GM23248 (cell line): ENCODE results near the gene ST6GAL1.

ENCODE experiments used
- EZH2 ChIP-seq: fragments of 200-600 bp; sonication (generic); IDR thresholded peaks from 2 replicates; pipeline ENCODE4 v1.6.1; 2018; ENCODE audit warnings: antibody characterized with exemption, mild to moderate bottlenecking; ENCODE audit not compliant: insufficient read depth, poor library complexity, severe bottlenecking
- EZH2phosphoT487 ChIP-seq: fragments of 200-600 bp; sonication (generic); IDR thresholded peaks from 2 replicates; pipeline ENCODE4 v1.6.1; 2018; ENCODE audit warnings: antibody characterized with exemption, moderate library complexity, mild to moderate bottlenecking, low read depth; ENCODE audit not compliant: insufficient read depth

GRCh38 chr3:187074846-187075245, 144.5 kb downstream of the ST6GAL1 start:
- TF ChIP-seq EZH2 (no peak), EZH2phosphoT487 (no peak)
